ENCODE measurements around the gene FOXO1. TPM values are rescaled to one million over a fixed set of nuclear protein-coding genes. Genes with fewer than 3 reads are reported as not detected.

The FOXO1 gene
- total and polyA plus RNA-seq, 9 of the 15 experiments (the other 6 are each of a cell fraction or from before 2014, with no cell fraction given), result 0.04 to 0.73 (median 0.20) TPM

GRCh38 chr13:40539576-40540327, 126.7 kb downstream of the FOXO1 start:
- Histone ChIP-seq H3K27me3 (ENCODE audit: control insufficient read depth in 2 of 2, insufficient read depth in 2 of 2, low read length in 2 of 2) (peaks cover 0 to 5% of the 10 kb centered on the region in 2 experiments; a peak in 1 of 5 replicates), H3K4me2 (ENCODE audit: insufficient read depth, low read length) (no peak overlapping the region), H3K27ac (ENCODE audit: extremely low read depth, low read depth, low read length) (no peak overlapping the region), H3K79me2 (ENCODE audit: control insufficient read depth, insufficient read depth, low read length) (no peaks in the 10 kb centered on the region), H3K4me1 (replicated peaks in 1 of 2; ENCODE audit: control insufficient read depth in 2 of 2, insufficient read depth in 2 of 2, low read length in 2 of 2) (no peaks in the 10 kb centered on the region), H3K9me1 (ENCODE audit: control insufficient read depth, insufficient read depth, low read length) (no peaks in the 10 kb centered on the region), H3K36me3 (ENCODE audit: control insufficient read depth, insufficient read depth, low read length) (no peaks in the 10 kb centered on the region), H4K20me1 (replicated peaks; ENCODE audit: control insufficient read depth, insufficient read depth, low read length) (no peaks in the 10 kb centered on the region), H3K9me3 (replicated peaks; ENCODE audit: control insufficient read depth, insufficient read depth, low read depth, low read length) (no peaks in the 10 kb centered on the region), H2AFZ (ENCODE audit: low read depth, low read length) (no peak overlapping the region), H3K9ac (ENCODE audit: insufficient read depth in 1 of 2, low read depth in 2 of 2, low read length in 2 of 2) (no peak overlapping the region), H3K4me3 (no peak overlapping the region)
- TF ChIP-seq, protein P1, sequence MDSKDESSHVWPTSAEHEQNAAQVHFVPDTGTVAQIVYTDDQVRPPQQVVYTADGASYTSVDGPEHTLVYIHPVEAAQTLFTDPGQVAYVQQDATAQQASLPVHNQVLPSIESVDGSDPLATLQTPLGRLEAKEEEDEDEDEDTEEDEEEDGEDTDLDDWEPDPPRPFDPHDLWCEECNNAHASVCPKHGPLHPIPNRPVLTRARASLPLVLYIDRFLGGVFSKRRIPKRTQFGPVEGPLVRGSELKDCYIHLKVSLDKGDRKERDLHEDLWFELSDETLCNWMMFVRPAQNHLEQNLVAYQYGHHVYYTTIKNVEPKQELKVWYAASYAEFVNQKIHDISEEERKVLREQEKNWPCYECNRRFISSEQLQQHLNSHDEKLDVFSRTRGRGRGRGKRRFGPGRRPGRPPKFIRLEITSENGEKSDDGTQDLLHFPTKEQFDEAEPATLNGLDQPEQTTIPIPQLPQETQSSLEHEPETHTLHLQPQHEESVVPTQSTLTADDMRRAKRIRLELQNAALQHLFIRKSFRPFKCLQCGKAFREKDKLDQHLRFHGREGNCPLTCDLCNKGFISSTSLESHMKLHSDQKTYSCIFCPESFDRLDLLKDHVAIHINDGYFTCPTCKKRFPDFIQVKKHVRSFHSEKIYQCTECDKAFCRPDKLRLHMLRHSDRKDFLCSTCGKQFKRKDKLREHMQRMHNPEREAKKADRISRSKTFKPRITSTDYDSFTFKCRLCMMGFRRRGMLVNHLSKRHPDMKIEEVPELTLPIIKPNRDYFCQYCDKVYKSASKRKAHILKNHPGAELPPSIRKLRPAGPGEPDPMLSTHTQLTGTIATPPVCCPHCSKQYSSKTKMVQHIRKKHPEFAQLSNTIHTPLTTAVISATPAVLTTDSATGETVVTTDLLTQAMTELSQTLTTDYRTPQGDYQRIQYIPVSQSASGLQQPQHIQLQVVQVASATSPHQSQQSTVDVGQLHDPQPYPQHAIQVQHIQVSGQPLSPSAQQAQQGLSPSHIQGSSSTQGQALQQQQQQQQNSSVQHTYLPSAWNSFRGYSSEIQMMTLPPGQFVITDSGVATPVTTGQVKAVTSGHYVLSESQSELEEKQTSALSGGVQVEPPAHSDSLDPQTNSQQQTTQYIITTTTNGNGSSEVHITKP (IDR thresholded peaks at IDR 0.05; ENCODE audit: partially characterized antibody), result no peak
- TF ChIP-seq ZNF408 (CRISPR knock-in tag; IDR thresholded peaks at IDR 0.05; ENCODE audit: low read depth), result no peak
- CTCF ChIA-PET (ENCODE audit: low intra/inter-chr PET ratio), result no interaction called here
- no peak for FAIRE-seq
- no TSS peak for BruUV-seq (replicated peaks)
- POLR2A ChIA-PET, result interaction anchor here (0.7 kb wide), 1 partner anchor 378 kb away, joined by 3 read pairs; no protein-coding TSS in a partner anchor
- ATAC-seq, result no peak
- 0% methylated on average over 9 of the region's 9 CpGs for WGBS (ENCODE audit: insufficient coverage, low coverage, missing lambda C conversion rate)
- in situ Hi-C loops (cut with MboI) (no loop called here), intact Hi-C loops (cut with micrococcal nuclease) (no loop called here)
- no peak for DNase-seq (ENCODE audit: extremely low read depth in 1 of 4, low spot score in 3 of 4)
